IPS DF 4.7 (cell line): Measurements from ENCODE around the gene RAPGEF5.

Experiments
- DNase-seq: peaks from one replicate; pipeline ENCODE4 v3.0.0-alpha.2; 2013; ENCODE audit warnings: low spot score; ENCODE audit errors: extremely low read depth

Gene RAPGEF5

GRCh38 chr7:22223807-22224206 lies 133.1 kb downstream of the RAPGEF5 start:
- DNase-seq: no peak

- DNase-seq: no peak
Measured at GRCh38 chr7:22220941-22221340, 136.0 kb downstream of the RAPGEF5 start.

GRCh38 chr7:22219739-22220493 lies 137.0 kb downstream of the RAPGEF5 start:
- no peak for DNase-seq

GRCh38 chr7:22219036-22219435 lies 137.9 kb downstream of the RAPGEF5 start:
- no peak for DNase-seq

- DNase-seq: no peak
Measured at GRCh38 chr7:22216832-22217475, 140.0 kb downstream of the RAPGEF5 start.

GRCh38 chr7:22216309-22216708 lies 140.6 kb downstream of the RAPGEF5 start:
- DNase-seq: no peak

GRCh38 chr7:22214000-22214399 lies 143.0 kb downstream of the RAPGEF5 start:
- DNase-seq: no peak

GRCh38 chr7:22213081-22213480 lies 143.9 kb downstream of the RAPGEF5 start:
- no peak for DNase-seq

- no peak for DNase-seq
Measured at GRCh38 chr7:22210967-22211366, 146.0 kb downstream of the RAPGEF5 start.

GRCh38 chr7:22210355-22210754 lies 146.6 kb downstream of the RAPGEF5 start:
- no peak for DNase-seq

GRCh38 chr7:22208799-22209198 lies 148.2 kb downstream of the RAPGEF5 start:
- DNase-seq: no peak

- no peak for DNase-seq
Measured at GRCh38 chr7:22207724-22208225, 149.2 kb downstream of the RAPGEF5 start.

GRCh38 chr7:22205631-22206030 lies 151.3 kb downstream of the RAPGEF5 start:
- no peak for DNase-seq

GRCh38 chr7:22204312-22204711 lies 152.6 kb downstream of the RAPGEF5 start:
- no peak for DNase-seq

GRCh38 chr7:22202141-22202540 lies 154.8 kb downstream of the RAPGEF5 start:
- no peak for DNase-seq

GRCh38 chr7:22201186-22201880 lies 155.6 kb downstream of the RAPGEF5 start:
- no peak for DNase-seq

- DNase-seq: no peak
Measured at GRCh38 chr7:22200777-22201176, 156.2 kb downstream of the RAPGEF5 start.

GRCh38 chr7:22200238-22200637 lies 156.7 kb downstream of the RAPGEF5 start:
- DNase-seq: no peak

GRCh38 chr7:22197376-22197775 lies 159.6 kb downstream of the RAPGEF5 start:
- DNase-seq: no peak

- DNase-seq: no peak
Measured at GRCh38 chr7:22196429-22196828, 160.5 kb downstream of the RAPGEF5 start.

- no peak for DNase-seq
Measured at GRCh38 chr7:22195397-22196172, 161.4 kb downstream of the RAPGEF5 start.
